Measurements from ENCODE around the gene MPRIP. TPM values are rescaled to one million over a fixed set of nuclear protein-coding genes. Genes with fewer than 3 reads are reported as not detected.

The MPRIP gene
- total and polyA plus RNA-seq, 2 donors (not counting 3 experiments of a cell fraction or from before 2014, with no cell fraction given), result 94.6 to 246 TPM

GRCh38 chr17:17051380-17051779 lies 9.1 kb downstream of the MPRIP start:
- ChIA-PET POLR2A (no interaction called here), CTCF (interaction anchor here (1.0 to 2.1 kb wide), 2 partner anchors 15 to 91 kb away, joined by 4 read pairs; no protein-coding TSS in a partner anchor)
- H4K20me1 ChIP-seq (replicated peaks; ENCODE audit: control insufficient read depth, extremely low read depth, insufficient read depth, low read length), result peaks cover 12% of the 10 kb centered on the region
- peaks cover 19% of the 10 kb centered on the region for H3K4me1 ChIP-seq (ENCODE audit: control insufficient read depth, extremely low read depth, insufficient read depth, low read length)
- no peak for DNase-seq (ENCODE audit: low read depth, low spot score)
- BruUV-seq (replicated peaks), result no TSS peak
- TF ChIP-seq FOS (IDR thresholded peaks at IDR 0.05; ENCODE audit: borderline replicate concordance, insufficient read depth, low read length), result no peak
- no peak for TF ChIP-seq MAX (IDR thresholded peaks at IDR 0.05; ENCODE audit: insufficient read depth, insufficient read length)
- no peak for TF ChIP-seq MYC (IDR thresholded peaks at IDR 0.05; ENCODE audit: low read depth, low read length)
- no peak for TF ChIP-seq POLR2AphosphoS5 (IDR thresholded peaks at IDR 0.05; ENCODE audit: insufficient read depth, low read depth, low read length)
- no peak for TF ChIP-seq GATA2 (IDR thresholded peaks at IDR 0.05; ENCODE audit: insufficient read depth, insufficient read length, low read depth, low read length)
- no peak overlapping the region for H3K9ac ChIP-seq (replicated peaks; ENCODE audit: extremely low read depth, insufficient read depth, low read length)
- H2AFZ ChIP-seq (ENCODE audit: low read depth, low read length), result no peak overlapping the region
- H3K79me2 ChIP-seq (ENCODE audit: control insufficient read depth, insufficient read depth, low read length), result peaks cover 98% of the 10 kb centered on the region
- H3K9me1 ChIP-seq (replicated peaks; ENCODE audit: control insufficient read depth, extremely low read depth, insufficient read depth, low read length), result no peaks in the 10 kb centered on the region
- no peaks in the 10 kb centered on the region for H3K9me3 ChIP-seq (replicated peaks; ENCODE audit: control insufficient read depth, insufficient read depth, low read length)
- H3K36me3 ChIP-seq (ENCODE audit: control insufficient read depth in 2 of 2, extremely low read depth in 1 of 2, insufficient read depth in 2 of 2, low read length in 2 of 2), result no peaks in the 10 kb centered on the region
- intact Hi-C loops (cut with micrococcal nuclease) (no loop called here), dilution Hi-C loops (cut with MboI; ENCODE audit: extremely low pct_ligation_motif_present, low sequenced_read_pairs) (no loop called here)
- no peaks in the 10 kb centered on the region for H3K27me3 ChIP-seq (ENCODE audit: control insufficient read depth in 2 of 2, insufficient read depth in 2 of 2, low read length in 2 of 2)
- no peak overlapping the region for H3K4me3 ChIP-seq (replicated peaks in 1 of 3; ENCODE audit: insufficient read depth in 1 of 3, low read depth in 1 of 3, low read length in 3 of 3)
- no peak for FAIRE-seq
- no peak overlapping the region for H3K27ac ChIP-seq (ENCODE audit: insufficient read depth, low read depth, low read length)
- H3K4me2 ChIP-seq (ENCODE audit: insufficient read depth, low read length), result no peak overlapping the region

- no peaks in the 10 kb centered on the region for H3K36me3 ChIP-seq (ENCODE audit: control insufficient read depth in 2 of 2, extremely low read depth in 1 of 2, insufficient read depth in 2 of 2, low read length in 2 of 2)
- TF ChIP-seq FOS (IDR thresholded peaks at IDR 0.05; ENCODE audit: borderline replicate concordance, insufficient read depth, low read length), result no peak
- TF ChIP-seq MYC (IDR thresholded peaks at IDR 0.05; ENCODE audit: low read depth, low read length), result no peak
- TF ChIP-seq POLR2AphosphoS5 (IDR thresholded peaks at IDR 0.05; ENCODE audit: insufficient read depth, low read depth, low read length), result no peak
- TF ChIP-seq MAX (IDR thresholded peaks at IDR 0.05; ENCODE audit: insufficient read depth, insufficient read length), result no peak
- no peak for TF ChIP-seq CTCF (IDR thresholded peaks at IDR 0.05; ENCODE audit: extremely low read depth in 1 of 2, insufficient read depth in 1 of 2, low read depth in 1 of 2, low read length in 2 of 2)
- TF ChIP-seq EZH2 (IDR thresholded peaks at IDR 0.05; ENCODE audit: borderline replicate concordance, low read depth, low read length, severe bottlenecking), result no peak
- TF ChIP-seq JUN (IDR thresholded peaks at IDR 0.05; ENCODE audit: borderline replicate concordance, insufficient read depth, insufficient read length, low read depth), result no peak
- no peak for TF ChIP-seq GATA2 (IDR thresholded peaks at IDR 0.05; ENCODE audit: insufficient read depth, insufficient read length, low read depth, low read length)
- peaks cover 19% of the 10 kb centered on the region for H3K4me1 ChIP-seq (ENCODE audit: control insufficient read depth, extremely low read depth, insufficient read depth, low read length)
- no peak overlapping the region for H3K9ac ChIP-seq (replicated peaks; ENCODE audit: extremely low read depth, insufficient read depth, low read length)
- H3K79me2 ChIP-seq (ENCODE audit: control insufficient read depth, insufficient read depth, low read length), result peaks cover 98% of the 10 kb centered on the region
- CTCF ChIA-PET, result interaction anchor here (1.0 to 2.1 kb wide), 3 partner anchors 8 to 90 kb away, joined by 4 to 6 read pairs (median 4); no protein-coding TSS in a partner anchor
- H4K20me1 ChIP-seq (replicated peaks; ENCODE audit: control insufficient read depth, extremely low read depth, insufficient read depth, low read length), result peaks cover 12% of the 10 kb centered on the region
- no peak overlapping the region for H3K4me3 ChIP-seq (replicated peaks in 1 of 3; ENCODE audit: insufficient read depth in 1 of 3, low read depth in 1 of 3, low read length in 3 of 3)
- POLR2A ChIA-PET, result no interaction called here
- no peak for DNase-seq (ENCODE audit: low read depth, low spot score)
- BruUV-seq (replicated peaks), result no TSS peak
- FAIRE-seq, result no peak
- no peaks in the 10 kb centered on the region for H3K9me3 ChIP-seq (replicated peaks; ENCODE audit: control insufficient read depth, insufficient read depth, low read length)
- H3K4me2 ChIP-seq (ENCODE audit: insufficient read depth, low read length), result no peak overlapping the region
- dilution Hi-C loops (cut with MboI; ENCODE audit: extremely low pct_ligation_motif_present, low sequenced_read_pairs) (no loop called here), intact Hi-C loops (cut with micrococcal nuclease) (loop anchor here (1.0 kb wide), 1 partner anchor 8 kb away; no protein-coding TSS in a partner anchor)
- no peaks in the 10 kb centered on the region for H3K9me1 ChIP-seq (replicated peaks; ENCODE audit: control insufficient read depth, extremely low read depth, insufficient read depth, low read length)
- H3K27ac ChIP-seq (ENCODE audit: insufficient read depth, low read depth, low read length), result no peak overlapping the region
- no peaks in the 10 kb centered on the region for H3K27me3 ChIP-seq (ENCODE audit: control insufficient read depth in 2 of 2, insufficient read depth in 2 of 2, low read length in 2 of 2)
- H2AFZ ChIP-seq (ENCODE audit: low read depth, low read length), result no peak overlapping the region
Measured at GRCh38 chr17:17051791-17052461, 9.7 kb downstream of the MPRIP start.

Data from endothelial cell of umbilical vein (primary cell).